NK-92 (cell line): ENCODE data around the gene TMC4.

Source experiments
- DNase-seq: peaks from one replicate; lab custom pipeline; 2025; ENCODE audit not compliant: unreplicated experiment; lab: John Stamatoyannopoulos, UW

TMC4 gene

DNA sequence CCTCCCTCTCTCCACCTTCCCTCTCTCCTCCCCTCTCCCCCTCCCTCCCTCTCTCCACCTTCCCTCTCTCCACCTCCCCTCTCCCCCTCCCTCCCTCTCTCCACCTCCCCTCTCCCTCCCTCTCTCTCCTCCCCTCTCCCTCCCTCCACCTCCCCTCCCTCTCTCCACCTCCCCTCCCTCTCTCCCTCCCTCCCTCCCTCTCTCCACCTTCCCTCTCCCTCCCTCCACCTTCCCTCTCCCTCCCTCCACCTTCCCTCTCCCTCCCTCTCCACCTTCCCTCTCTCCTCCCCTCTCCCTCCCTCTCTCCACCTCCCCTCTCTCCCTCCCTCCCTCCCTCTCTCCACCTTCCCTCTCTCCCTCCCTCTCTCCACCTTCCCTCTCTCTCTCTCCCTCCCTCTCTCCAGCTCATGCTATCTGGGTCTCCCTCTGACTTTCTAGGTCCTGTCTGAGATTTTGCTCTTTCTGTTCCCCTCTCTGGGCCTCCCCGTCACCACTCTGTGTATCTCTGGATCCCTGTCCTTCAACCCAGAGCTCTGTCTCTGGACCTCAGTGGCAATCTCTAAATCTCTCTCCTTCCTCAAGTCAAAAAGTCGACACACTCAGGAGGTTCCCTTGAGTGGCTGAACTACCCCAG, 38.9 kb downstream of the TMC4 start:
- DNase-seq = no peak

DNA sequence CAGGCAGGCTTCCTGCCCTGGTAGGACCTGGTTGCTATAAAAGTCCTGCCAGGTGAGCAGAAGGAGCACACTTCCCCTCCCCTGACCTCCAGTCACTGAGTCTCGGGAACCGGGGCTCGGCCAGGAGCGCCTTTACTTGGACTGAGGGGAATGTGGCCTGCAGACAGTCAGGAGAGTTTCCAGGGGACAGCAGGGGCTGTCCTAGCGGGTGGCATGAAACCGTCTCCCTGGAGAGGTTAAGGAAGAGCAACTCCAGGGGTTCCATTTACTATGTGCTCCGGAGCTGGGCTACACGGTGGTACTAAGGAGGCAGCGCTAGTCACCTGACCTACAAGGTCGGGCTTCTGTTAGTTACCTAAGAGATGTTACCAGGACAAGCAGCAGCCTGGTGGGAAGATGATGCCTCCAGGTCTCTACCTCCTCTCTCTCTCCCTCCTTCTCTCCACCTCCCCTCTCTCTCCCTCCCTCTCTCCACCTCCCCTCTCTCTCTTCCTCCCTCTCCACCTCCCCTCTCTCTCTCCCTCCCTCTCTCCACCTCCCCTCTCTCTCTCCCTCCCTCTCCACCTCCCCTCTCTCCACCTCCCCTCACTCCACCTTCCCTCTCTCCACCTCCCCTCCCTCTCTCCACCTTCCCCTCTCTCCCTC, 39.5 kb downstream of the TMC4 start:
- no peak for DNase-seq

DNA sequence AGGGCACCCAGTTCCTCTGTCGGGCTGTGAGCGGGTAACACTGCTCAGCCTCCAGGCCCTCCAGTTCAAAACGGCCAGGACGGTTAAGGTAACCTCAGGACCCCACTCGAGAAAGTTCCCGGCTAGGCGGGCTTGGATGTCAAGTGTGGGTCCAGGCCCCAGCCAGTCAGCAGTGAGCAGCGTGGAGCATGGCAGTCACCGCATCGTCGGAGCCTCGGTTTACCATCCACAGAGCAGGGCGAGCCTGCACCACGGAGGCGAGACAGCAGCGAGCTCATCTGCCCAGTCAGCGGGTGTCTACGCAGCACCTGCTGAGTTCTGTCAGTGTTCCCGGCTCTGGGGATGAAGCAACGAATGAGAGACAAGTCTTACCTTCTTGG, 43.4 kb downstream of the TMC4 start:
- no peak for DNase-seq

DNA sequence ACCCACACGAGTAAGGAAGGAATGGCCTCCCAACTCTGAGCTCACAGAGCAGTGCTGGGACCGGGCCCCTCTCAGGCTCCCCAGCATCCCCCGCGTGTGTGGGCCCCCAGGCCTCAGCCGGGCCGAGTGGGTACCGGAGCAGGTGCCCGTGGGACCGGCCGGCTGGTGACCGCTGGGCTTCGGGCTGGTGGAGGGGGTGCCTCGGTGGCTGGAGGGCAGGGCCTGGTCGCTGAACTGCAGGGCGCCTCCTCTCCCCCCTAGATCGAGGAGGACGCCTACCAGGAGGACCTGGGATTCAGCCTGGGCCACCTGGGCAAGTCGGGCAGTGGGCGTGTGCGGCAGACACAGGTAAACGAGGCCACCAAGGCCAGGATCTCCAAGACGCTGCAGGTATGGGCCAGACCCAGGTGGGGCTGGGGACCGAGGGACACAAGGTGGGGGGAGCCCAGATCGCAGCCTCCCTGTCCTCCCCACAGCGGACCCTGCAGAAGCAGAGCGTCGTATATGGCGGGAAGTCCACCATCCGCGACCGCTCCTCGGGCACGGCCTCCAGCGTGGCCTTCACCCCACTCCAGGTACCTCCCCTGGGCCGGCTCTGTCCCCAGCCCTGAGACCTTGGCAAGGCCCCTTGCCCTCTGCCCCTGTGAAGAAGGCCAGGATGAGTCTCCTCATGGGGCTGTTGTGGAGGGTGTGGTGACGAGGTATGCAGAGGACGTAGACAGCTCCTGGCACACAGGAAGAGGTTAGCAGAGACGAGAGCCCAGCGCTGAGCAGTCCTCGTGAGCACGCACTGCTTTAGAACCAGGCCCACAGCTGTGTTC, 44.0 kb downstream of the TMC4 start:
- DNase-seq = no peak

DNA sequence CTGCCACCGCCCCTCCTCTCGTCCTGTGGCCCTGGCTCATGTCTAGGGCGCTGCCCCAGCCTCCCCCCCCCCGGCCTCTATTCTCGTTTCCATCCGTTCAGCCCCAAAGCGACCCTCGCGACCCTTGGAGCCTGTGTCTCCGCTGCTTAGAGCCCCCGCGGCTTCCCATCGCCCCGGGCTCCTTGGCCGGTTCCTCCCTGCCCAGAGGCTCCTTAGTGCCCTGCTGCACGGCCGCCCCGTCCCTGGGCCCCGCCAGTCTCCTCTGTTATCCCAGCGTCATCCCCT, 44.6 kb downstream of the TMC4 start:
- DNase-seq = no peak

DNA sequence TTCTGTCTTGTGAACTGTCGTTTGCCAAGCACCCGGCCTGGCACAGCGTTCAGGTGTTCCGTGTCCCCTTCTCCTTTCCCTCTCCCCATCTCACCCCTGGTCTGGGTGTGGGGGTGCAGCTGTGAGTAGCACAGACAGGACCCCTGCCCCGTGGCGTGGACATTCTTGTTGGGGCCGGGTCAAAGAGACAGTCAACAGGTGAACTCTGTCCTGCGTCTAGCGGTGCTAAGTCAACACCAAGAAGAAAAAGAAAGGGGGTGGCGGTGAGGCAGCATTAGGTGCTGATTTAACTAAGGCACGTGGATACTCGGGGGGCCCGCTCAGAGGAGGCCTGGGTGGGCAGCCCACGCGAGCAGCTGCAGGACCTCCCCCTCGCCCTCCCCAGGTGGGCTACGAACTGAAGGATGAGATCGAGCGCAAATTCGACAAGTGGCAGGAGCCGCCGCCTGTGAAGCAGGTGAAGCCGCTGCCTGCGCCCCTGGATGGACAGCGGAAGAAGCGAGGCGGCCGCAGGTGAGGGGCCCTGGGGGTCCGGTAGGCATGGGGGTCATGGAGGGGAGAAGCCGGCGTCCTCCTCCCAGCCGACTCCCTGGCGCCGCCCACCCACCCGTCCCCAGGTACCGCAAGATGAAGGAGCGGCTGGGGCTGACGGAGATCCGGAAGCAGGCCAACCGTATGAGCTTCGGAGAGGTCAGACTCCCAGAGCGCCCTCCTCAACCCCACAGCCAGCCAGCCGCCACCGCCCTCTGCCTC, 45.1 kb downstream of the TMC4 start:
- no peak for DNase-seq

DNA sequence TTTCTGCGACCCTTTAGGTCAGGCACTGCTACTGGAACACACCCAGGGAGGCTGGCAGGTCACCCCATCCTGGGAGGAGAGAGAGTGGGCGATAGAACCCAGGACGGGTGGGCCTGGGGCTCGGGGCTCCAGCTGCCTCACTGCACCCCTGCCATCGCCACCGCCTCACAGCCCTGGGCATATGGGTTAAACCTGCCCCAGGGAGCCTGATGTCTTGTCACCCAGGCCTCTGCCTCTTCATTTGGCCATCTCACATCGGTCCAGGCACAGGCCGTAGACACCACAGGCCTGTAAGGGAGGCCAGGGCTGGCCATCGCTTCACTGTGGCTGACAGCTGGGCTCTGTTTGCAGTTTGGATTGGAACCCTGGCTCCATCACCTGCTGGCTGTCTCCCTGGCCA, 47.2 kb downstream of the TMC4 start:
- no peak for DNase-seq

DNA sequence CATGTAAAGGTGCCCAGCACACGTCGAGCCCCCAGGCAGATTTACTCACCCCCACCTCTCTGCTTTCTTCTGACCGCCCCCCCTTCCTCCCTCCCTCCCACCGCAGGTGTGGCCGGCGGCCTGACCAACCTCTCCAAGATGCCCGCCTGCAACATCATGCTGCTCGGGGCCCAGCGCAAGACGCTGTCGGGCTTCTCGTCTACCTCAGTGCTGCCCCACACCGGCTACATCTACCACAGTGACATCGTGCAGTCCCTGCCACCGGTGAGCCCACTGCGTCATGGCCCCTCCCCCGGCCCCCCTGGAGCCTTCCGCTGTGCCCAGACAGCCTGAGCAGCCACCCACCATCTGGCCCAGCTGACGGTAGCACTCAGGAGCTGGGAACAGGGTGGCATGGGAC, 48.6 kb downstream of the TMC4 start:
- DNase-seq = no peak

DNA sequence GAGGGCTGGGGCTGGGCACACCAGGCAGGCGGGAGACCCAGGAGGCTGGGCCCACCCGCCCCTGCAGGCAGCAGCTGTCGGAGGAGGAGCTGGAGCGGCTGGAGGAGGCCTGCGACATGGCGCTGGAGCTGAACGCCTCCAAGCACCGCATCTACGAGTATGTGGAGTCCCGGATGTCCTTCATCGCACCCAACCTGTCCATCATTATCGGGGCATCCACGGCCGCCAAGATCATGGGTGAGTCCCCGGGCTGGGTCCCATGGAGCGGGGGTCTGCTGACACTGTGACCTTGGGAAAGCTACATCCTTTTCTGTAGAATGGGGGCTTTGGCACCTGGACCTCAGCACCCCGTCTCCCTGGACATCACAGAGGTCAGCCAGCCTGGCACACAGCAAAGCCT, 49.3 kb downstream of the TMC4 start:
- DNase-seq = no peak

DNA sequence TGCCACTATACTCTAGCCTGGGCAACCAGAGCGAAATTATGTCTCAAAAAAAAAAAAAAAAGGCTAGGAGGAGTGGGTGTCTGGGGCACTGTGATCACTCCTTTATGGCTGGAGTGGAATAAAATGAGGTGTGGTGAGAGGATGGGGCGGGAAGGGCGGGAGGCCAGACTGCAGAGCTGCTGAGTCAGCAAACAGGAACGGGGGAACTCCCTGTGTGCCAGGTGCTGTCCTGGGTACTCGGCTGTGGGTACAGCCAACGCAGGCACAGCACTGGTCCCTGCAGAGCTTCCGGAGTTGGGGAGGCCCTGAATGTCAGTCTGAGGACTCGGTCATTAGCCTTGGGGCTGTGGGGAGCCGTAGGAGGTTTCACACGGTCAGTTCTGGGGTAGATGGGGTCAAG, 51.7 kb downstream of the TMC4 start:
- no peak for DNase-seq

DNA sequence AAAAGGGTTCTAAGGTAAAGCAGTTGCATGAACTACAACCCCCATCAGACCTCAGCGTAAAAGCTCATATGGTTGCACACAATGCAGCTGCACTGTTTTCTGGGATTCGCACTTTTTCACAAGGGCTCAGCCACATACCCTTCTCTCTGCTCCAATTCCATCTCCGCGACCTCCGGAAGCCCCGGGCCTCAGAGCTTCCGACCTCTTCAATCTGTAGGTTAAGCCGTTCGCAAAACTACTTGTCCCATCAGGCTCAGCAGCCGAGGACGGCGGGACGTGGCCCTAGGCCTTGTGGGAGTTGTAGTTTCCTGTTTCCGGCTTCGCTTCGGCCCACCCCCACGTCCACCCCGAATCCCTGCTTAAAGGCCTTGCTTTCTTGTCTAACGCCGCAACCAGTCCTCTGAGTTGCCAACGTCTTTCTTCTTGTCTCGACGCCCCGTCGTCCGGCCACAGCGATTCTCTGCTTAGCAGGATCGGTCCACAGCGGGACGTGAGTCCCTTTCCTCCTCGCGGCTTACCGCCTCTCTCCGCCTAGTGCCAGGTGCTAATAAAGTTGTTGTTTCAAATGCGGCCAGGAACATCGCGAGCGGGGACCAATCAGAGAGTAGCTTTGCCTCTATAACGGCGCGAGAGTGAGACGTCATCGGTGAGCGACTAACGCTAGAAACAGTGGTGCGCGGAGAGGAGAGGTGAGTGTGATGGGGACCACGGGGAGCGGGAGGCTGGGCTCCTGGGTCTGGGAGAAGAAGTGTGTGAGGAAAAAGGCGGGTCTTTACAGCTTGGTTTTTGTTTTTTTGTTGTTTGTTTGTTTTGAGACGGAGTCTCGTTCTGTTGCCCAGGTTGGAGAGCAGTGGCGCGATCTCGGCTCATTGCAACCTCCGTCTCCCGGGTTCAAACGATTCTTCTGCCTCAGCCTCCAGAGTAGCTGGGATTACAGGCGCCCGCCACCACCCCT, 57.6 kb downstream of the TMC4 start, which contains the start of the genes PRPF31 and TFPT:
Gene PRPF31 (plus strand): TSS at position 646 of the 955 bp plus-strand sequence. CDS start 2,525 bp downstream, outside the sequence.
Gene TFPT (minus strand): TSS at position 549 of the 955 bp plus-strand sequence. CDS start 388 bp downstream, at position 161.
- peak; percentile 76 for DNase-seq

DNA sequence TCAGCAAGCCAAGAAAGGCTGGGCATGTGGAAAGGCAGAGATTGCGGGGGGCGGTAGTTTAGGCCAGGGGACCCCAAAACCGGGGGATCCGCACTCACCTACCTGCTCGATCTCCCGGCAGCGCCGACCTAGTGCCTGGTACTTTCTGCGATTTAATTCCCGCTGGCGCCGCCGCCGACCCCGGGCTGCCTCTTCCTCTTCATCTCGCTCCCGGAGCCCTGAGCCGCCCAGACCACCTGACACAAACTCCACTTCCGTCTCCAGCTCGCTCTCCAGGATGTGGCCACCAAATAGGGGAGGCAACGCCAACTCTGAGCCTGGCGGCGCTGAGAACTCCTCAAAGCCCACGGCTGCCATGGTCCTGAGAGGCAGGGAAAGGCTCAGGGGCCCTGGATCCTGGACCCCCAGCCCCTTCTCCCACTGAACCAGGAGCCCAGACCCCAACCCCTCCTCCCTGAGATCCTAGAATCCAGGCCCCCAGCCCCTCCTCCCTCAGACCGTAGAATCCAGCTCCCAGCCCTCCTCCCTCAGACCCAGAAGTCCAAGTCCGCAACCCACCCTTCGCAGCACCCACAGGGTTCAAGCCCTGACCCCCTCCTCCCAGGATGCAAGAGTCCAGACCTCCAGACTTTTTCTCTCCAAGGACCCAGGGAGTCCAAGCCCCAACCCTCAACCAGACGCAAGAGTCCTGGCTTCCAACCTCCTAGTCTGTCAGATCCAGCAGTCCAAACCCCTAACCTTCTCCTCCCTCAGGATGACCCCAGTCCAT, 58.4 kb downstream of the TMC4 start:
- DNase-seq = no peak
